GM23338 (cell line): ENCODE measurements around the gene TMEM219. TPM values are rescaled to one million over a fixed set of nuclear protein-coding genes. Genes with fewer than 3 reads are reported as not detected.
"Not testable (repeated sequence)": the region's sequence is repeated elsewhere in the genome, so short reads cannot be mapped to it uniquely, and the experiment has no call there.

ENCODE experiments used
- ATAC-seq: fragments of 200-7000 bp; cut with Tn5 transposase; 3 replicates; pipeline ENCODE4 v1.9.1; 2020
- DNase-seq: peaks from one replicate; pipeline ENCODE4 v3.0.0-alpha.2; 2015; ENCODE audit warnings: low spot score
- H2AFZ ChIP-seq: fragments of 200-600 bp; sonication (generic); 2 replicates; pipeline ENCODE4 v1.8.0; 2016; ENCODE audit warnings: antibody characterized with exemption, mild to moderate bottlenecking, moderate library complexity
- H3F3A ChIP-seq: fragments of 200-600 bp; sonication (generic); replicated peaks from 2 replicates; pipeline ENCODE4 v1.8.0; 2017; ENCODE audit warnings: antibody characterized with exemption, mixed run types, low read depth
- H3K27ac ChIP-seq: fragments of 200-600 bp; sonication (generic); 2 replicates; pipeline ENCODE4 v1.6.1; 2016; ENCODE audit warnings: low read depth
- H3K27me3 ChIP-seq: fragments of 200-600 bp; sonication (generic); 2 replicates; pipeline ENCODE4 v1.8.0; 2016; ENCODE audit warnings: mild to moderate bottlenecking, mixed run types, moderate library complexity; ENCODE audit not compliant: insufficient read depth
- H3K36me3 ChIP-seq: fragments of 200-600 bp; sonication (generic); 2 replicates; pipeline ENCODE4 v1.8.0; 2016; ENCODE audit warnings: mild to moderate bottlenecking; ENCODE audit not compliant: insufficient read depth
- H3K4me1 ChIP-seq: fragments of 200-600 bp; sonication (generic); 2 replicates; pipeline ENCODE4 v1.8.0; 2016; ENCODE audit warnings: mild to moderate bottlenecking, moderate library complexity; ENCODE audit not compliant: insufficient read depth
- H3K4me2 ChIP-seq: fragments of 200-600 bp; sonication (generic); 2 replicates; pipeline ENCODE4 v1.7.1; 2017; ENCODE audit warnings: mixed run types
- H3K4me3 ChIP-seq: fragments of 200-600 bp; sonication (generic); 2 replicates; pipeline ENCODE4 v1.6.1; 2016; ENCODE audit warnings: mixed run types
- H3K79me2 ChIP-seq: fragments of 200-600 bp; sonication (generic); replicated peaks from 2 replicates; pipeline ENCODE4 v1.8.0; 2017; ENCODE audit warnings: mild to moderate bottlenecking; ENCODE audit not compliant: insufficient read depth
- H3K9me2 ChIP-seq: fragments of 200-600 bp; sonication (generic); 2 replicates; pipeline ENCODE4 v1.8.0; 2017; ENCODE audit not compliant: insufficient read depth
- H4K20me1 ChIP-seq: fragments of 200-600 bp; sonication (generic); replicated peaks from 2 replicates; pipeline ENCODE4 v1.8.0; 2017; ENCODE audit warnings: mild to moderate bottlenecking; ENCODE audit not compliant: insufficient read depth
- H3K27ac Mint-ChIP-seq: 2 replicates; pipeline ENCODE4 v1.8.0; 2020; ENCODE audit warnings: inconsistent platforms, mild to moderate bottlenecking, moderate library complexity, mixed read lengths
- H3K27me3 Mint-ChIP-seq: 3 replicates; pipeline ENCODE4 v1.8.0; 2022; ENCODE audit warnings: low read depth, mild to moderate bottlenecking, moderate library complexity, mixed read lengths, inconsistent platforms; ENCODE audit not compliant: insufficient read depth, poor library complexity
- H3K36me3 Mint-ChIP-seq: 3 replicates; pipeline ENCODE4 v1.8.0; 2021; ENCODE audit warnings: low read depth, mild to moderate bottlenecking, inconsistent platforms, moderate library complexity, mixed read lengths
- H3K4me1 Mint-ChIP-seq: 3 replicates; pipeline ENCODE4 v1.8.0; 2020; ENCODE audit warnings: mild to moderate bottlenecking, inconsistent platforms, mixed read lengths
- H3K4me3 Mint-ChIP-seq: 3 replicates; pipeline ENCODE4 v1.8.0; 2021; ENCODE audit warnings: moderate library complexity, mild to moderate bottlenecking, inconsistent platforms, mixed read lengths
- H3K9me3 Mint-ChIP-seq: 3 replicates; pipeline ENCODE4 v1.8.0; 2020; ENCODE audit warnings: moderate library complexity, mild to moderate bottlenecking, inconsistent platforms, mixed read lengths
- CREB1 ChIP-seq: fragments of 250-450 bp; sonication (Bioruptor Pico); IDR thresholded peaks from 2 replicates; pipeline ENCODE4 v1.5.0; 2020; ENCODE audit warnings: low read depth, mild to moderate bottlenecking, moderate library complexity
- EZH2 ChIP-seq: fragments of 200-600 bp; sonication (generic); IDR thresholded peaks from one replicate; pipeline ENCODE4 v1.8.0; 2017; ENCODE audit warnings: antibody characterized with exemption, mild to moderate bottlenecking, low read depth; ENCODE audit not compliant: unreplicated experiment
- EZH2phosphoT487 ChIP-seq: fragments of 200-600 bp; sonication (generic); IDR thresholded peaks from one replicate; pipeline ENCODE4 v1.8.1; 2018; ENCODE audit warnings: antibody characterized with exemption; ENCODE audit not compliant: unreplicated experiment
- JUNB ChIP-seq: IDR thresholded peaks from one replicate; pipeline ENCODE4 v1.6.1; 2016; ENCODE audit warnings: antibody characterized with exemption; ENCODE audit not compliant: unreplicated experiment
- NANOG ChIP-seq: IDR thresholded peaks from 2 replicates; pipeline ENCODE4 v1.6.1; 2016; ENCODE audit warnings: antibody characterized with exemption, borderline replicate concordance
- POLR2AphosphoS5 ChIP-seq: IDR thresholded peaks from 2 replicates; pipeline ENCODE4 v1.6.1; 2016; ENCODE audit warnings: antibody characterized with exemption, low read depth
- ZNF114 ChIP-seq: fragments of 250-450 bp; sonication (Bioruptor Pico); IDR thresholded peaks from 2 replicates; pipeline ENCODE4 v1.5.0; 2020; ENCODE audit warnings: mild to moderate bottlenecking, moderate library complexity
- ZNF331 ChIP-seq: fragments of 250-450 bp; sonication (Bioruptor Pico); IDR thresholded peaks from 2 replicates; pipeline ENCODE4 v1.5.0; 2020; ENCODE audit warnings: low read depth, mild to moderate bottlenecking, moderate library complexity
- ZNF462 ChIP-seq: fragments of 250-450 bp; sonication (Bioruptor Pico); IDR thresholded peaks from 2 replicates; pipeline ENCODE4 v1.5.0; 2020; ENCODE audit warnings: mild to moderate bottlenecking, moderate library complexity
- polyA plus RNA-seq: library from polyadenylated mRNA; unstranded; fragments of >200 nt; fragmentation: Nextera tagmentation; extraction: Ambion mirVana; gene quantifications from 2 replicates; pipeline ENCODE4 v1.2.1, GENCODE V29; 2016
- total RNA-seq: library from RNA; depleted of rRNA; stranded (reverse); fragments of >200 nt; shearing (Covaris generic); gene quantifications from 2 replicates; pipeline ENCODE4 v1.2.3, GENCODE V29; 2014
- TF ChIP-seq, protein P1 (sequence below): IDR thresholded peaks from 2 replicates; pipeline ENCODE4 v1.6.1; 2016; ENCODE audit warnings: antibody characterized with exemption
- TF ChIP-seq, protein P2 (sequence below): IDR thresholded peaks from one replicate; pipeline ENCODE4 v1.6.1; 2018; ENCODE audit warnings: antibody characterized with exemption; ENCODE audit not compliant: unreplicated experiment

The TMEM219 gene
- total and polyA plus RNA-seq, 2 experiments from 2014 or later, result 50.0 to 82.3 TPM

DNA sequence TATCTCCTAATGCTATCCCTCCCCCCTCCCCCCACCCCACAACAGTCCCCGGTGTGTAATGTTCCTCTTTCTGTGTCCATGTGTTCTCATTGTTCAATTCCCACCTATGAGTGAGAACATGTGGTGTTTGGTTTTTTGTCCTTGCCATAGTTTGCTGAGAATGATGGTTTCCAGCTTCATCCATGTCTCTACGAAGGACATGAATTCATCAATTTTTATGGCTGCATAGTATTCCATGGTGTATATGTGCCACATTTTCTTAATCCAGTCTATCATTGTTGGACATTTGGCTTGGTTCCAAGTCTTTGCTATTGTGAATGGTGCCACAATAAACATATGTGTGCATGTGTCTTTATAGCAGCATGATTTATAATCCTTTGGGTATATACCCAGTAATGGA, 30.1 kb upstream of the TMEM219 start:
- H3K9me2 ChIP-seq, H3K4me3 ChIP-seq, H3K79me2 ChIP-seq, H4K20me1 ChIP-seq, ATAC-seq, DNase-seq, H3K4me3 Mint-ChIP-seq, H3K27ac ChIP-seq, H2AFZ ChIP-seq, H3K4me1 Mint-ChIP-seq, H3F3A ChIP-seq, H3K9me3 Mint-ChIP-seq, H3K27me3 Mint-ChIP-seq, H3K4me2 ChIP-seq, H3K36me3 Mint-ChIP-seq, H3K36me3 ChIP-seq, H3K27ac Mint-ChIP-seq, H3K27me3 ChIP-seq: not testable (repeated sequence)
- H3K4me1 ChIP-seq, result peaks cover 11% of the 10 kb centered on the region; the same call in 1 of the 2 replicates

- Histone ChIP-seq H3K9me2 (no peaks in the 10 kb centered on the region), H3K36me3 (no peaks in the 10 kb centered on the region), H3K4me1 (0 out of 2 replicates have a peak, but pooled peaks cover 6% of the 10 kb centered on the region), H3K4me2 (no peak overlapping the region), H3K4me3 (no peak overlapping the region), H3K27me3 (no peaks in the 10 kb centered on the region), H3K79me2 (no peaks in the 10 kb centered on the region), H4K20me1 (no peaks in the 10 kb centered on the region), H3K27ac (no peak overlapping the region), H2AFZ (no peak overlapping the region), H3F3A (no peaks in the 10 kb centered on the region)
- DNase-seq, result no peak
- peaks cover 10% of the 10 kb centered on the region for H3K27me3 Mint-ChIP-seq
- H3K36me3 Mint-ChIP-seq, result no peaks in the 10 kb centered on the region
- peaks cover 10% of the 10 kb centered on the region for H3K4me1 Mint-ChIP-seq
- no peaks in the 10 kb centered on the region for H3K9me3 Mint-ChIP-seq
- ATAC-seq, result no peak
- no peak overlapping the region for H3K4me3 Mint-ChIP-seq
- H3K27ac Mint-ChIP-seq, result no peak overlapping the region
- TF ChIP-seq ZNF114, result no peak
- TF ChIP-seq CREB1 (CRISPR knock-in tag), result no peak
- TF ChIP-seq NANOG, result no peak
- TF ChIP-seq, protein P1, sequence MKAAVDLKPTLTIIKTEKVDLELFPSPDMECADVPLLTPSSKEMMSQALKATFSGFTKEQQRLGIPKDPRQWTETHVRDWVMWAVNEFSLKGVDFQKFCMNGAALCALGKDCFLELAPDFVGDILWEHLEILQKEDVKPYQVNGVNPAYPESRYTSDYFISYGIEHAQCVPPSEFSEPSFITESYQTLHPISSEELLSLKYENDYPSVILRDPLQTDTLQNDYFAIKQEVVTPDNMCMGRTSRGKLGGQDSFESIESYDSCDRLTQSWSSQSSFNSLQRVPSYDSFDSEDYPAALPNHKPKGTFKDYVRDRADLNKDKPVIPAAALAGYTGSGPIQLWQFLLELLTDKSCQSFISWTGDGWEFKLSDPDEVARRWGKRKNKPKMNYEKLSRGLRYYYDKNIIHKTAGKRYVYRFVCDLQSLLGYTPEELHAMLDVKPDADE, result no peak
- no peak for TF ChIP-seq JUNB
- TF ChIP-seq EZH2, result no peak
- TF ChIP-seq, protein P2, sequence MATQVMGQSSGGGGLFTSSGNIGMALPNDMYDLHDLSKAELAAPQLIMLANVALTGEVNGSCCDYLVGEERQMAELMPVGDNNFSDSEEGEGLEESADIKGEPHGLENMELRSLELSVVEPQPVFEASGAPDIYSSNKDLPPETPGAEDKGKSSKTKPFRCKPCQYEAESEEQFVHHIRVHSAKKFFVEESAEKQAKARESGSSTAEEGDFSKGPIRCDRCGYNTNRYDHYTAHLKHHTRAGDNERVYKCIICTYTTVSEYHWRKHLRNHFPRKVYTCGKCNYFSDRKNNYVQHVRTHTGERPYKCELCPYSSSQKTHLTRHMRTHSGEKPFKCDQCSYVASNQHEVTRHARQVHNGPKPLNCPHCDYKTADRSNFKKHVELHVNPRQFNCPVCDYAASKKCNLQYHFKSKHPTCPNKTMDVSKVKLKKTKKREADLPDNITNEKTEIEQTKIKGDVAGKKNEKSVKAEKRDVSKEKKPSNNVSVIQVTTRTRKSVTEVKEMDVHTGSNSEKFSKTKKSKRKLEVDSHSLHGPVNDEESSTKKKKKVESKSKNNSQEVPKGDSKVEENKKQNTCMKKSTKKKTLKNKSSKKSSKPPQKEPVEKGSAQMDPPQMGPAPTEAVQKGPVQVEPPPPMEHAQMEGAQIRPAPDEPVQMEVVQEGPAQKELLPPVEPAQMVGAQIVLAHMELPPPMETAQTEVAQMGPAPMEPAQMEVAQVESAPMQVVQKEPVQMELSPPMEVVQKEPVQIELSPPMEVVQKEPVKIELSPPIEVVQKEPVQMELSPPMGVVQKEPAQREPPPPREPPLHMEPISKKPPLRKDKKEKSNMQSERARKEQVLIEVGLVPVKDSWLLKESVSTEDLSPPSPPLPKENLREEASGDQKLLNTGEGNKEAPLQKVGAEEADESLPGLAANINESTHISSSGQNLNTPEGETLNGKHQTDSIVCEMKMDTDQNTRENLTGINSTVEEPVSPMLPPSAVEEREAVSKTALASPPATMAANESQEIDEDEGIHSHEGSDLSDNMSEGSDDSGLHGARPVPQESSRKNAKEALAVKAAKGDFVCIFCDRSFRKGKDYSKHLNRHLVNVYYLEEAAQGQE, result no peak
- TF ChIP-seq EZH2phosphoT487, result no peak
- no peak for TF ChIP-seq POLR2AphosphoS5
- TF ChIP-seq ZNF331, result no peak
- TF ChIP-seq ZNF462 (CRISPR knock-in tag), result no peak
Measured at GRCh38 chr16:29940656-29941055, 21.2 kb upstream of the TMEM219 start.
